ENCODE measurements around the gene FAM13C.

DNA sequence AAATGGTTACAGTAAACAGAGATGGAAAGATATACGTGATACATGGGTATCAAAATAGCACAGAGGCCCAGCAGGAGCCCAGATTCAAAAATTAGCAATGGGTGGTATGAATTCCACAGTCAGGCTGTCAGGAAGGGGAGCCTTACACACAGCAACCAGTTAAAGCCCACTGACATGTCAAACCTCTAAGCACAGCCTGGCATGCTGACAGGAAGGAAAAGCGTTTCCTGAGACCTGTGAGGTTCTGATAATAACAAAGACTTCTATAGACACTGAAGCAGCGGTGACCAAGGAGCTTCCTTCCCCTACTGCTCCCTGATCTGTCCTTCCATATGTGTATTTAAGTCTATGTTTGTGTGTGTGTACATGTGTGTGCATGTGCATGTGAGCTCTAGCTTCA is 96.0 kb downstream of the FAM13C start:
- TF ChIP-seq RAD21 (IDR thresholded peaks at IDR 0.05; ENCODE audit: low read length) (no peak), POLR2A (IDR thresholded peaks at IDR 0.05; ENCODE audit: low read depth, low read length) (no peak), NFE2L2 (IDR thresholded peaks at IDR 0.05; ENCODE audit: low read depth, low read length) (no peak), MAFK (IDR thresholded peaks at IDR 0.05; ENCODE audit: low read depth, low read length) (no peak), RFX5 (IDR thresholded peaks at IDR 0.05; ENCODE audit: low read depth, low read length) (no peak), RCOR1 (IDR thresholded peaks at IDR 0.05; ENCODE audit: insufficient replicate concordance, low read length) (no peak), CEBPB (IDR thresholded peaks at IDR 0.05; ENCODE audit: low read depth, low read length) (no peak)
- TF ChIP-seq, protein P1, sequence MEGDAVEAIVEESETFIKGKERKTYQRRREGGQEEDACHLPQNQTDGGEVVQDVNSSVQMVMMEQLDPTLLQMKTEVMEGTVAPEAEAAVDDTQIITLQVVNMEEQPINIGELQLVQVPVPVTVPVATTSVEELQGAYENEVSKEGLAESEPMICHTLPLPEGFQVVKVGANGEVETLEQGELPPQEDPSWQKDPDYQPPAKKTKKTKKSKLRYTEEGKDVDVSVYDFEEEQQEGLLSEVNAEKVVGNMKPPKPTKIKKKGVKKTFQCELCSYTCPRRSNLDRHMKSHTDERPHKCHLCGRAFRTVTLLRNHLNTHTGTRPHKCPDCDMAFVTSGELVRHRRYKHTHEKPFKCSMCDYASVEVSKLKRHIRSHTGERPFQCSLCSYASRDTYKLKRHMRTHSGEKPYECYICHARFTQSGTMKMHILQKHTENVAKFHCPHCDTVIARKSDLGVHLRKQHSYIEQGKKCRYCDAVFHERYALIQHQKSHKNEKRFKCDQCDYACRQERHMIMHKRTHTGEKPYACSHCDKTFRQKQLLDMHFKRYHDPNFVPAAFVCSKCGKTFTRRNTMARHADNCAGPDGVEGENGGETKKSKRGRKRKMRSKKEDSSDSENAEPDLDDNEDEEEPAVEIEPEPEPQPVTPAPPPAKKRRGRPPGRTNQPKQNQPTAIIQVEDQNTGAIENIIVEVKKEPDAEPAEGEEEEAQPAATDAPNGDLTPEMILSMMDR (conservative IDR thresholded peaks at IDR 0.05; ENCODE audit: low read depth, low read length): no peak
- TF ChIP-seq, protein P2, sequence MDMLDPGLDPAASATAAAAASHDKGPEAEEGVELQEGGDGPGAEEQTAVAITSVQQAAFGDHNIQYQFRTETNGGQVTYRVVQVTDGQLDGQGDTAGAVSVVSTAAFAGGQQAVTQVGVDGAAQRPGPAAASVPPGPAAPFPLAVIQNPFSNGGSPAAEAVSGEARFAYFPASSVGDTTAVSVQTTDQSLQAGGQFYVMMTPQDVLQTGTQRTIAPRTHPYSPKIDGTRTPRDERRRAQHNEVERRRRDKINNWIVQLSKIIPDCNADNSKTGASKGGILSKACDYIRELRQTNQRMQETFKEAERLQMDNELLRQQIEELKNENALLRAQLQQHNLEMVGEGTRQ (IDR thresholded peaks at IDR 0.05; ENCODE audit: low read depth, low read length): no peak
